Measurements from ENCODE around the gene SNX1.

Gene SNX1

DNA sequence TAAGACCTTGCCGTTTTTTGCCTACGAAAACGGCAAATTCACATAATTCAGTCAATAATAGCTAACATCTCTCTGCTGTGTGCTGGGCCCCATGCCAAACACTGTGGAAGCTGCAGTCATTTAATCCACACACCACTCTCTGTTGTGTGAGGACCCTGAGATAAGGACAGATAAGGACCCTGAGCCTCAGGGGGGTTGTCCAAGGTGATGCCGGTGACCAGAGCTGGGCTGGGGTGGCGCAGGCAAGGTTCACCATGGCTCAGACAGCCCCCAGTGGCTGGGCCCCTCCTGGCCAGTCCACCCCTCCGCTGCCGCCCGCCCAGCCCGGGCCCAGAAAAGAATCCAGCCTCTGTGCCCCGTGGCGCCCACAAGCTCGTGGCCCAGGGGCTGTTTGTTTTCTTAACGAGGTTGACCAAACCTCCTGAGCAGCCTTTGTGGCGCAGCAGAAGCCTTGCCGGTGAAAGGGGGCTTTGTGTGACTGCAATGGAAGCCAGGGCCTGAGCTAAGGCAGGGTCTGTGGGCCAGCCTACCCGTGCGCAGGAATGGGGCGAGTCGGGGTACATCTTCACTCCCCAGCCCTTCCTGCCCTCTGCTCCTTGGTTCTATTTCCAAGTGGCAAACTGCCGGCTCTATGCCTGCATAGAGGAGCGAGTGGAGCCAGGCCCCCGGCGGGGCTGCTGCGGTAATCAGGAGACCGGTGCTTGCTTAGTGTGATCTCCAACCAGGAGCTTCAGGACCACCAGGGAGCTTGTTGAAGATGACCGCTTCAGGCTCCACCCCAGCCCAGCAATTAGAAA, 51.3 kb downstream of the SNX1 start:
- no peak for DNase-seq

DNA sequence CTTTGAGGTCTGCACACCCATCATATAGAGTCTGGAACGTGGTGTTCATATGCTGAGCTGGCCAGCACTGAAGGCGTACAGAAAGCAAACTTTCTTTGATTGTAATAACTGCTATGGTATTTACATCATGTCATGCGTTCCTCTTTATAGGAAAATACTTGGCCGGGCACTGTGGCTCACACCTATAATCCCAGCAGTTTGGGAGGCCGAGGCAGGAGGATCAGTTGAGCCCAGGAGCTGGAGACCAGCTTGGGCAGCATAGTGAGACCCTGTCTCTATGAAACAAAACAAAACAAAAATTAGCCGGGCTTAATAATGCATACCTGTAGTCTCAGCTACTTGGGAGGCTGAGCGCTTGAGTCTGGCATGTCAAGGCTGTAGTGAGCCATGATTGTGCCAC, 52.4 kb downstream of the SNX1 start:
- DNase-seq = no peak

DNA sequence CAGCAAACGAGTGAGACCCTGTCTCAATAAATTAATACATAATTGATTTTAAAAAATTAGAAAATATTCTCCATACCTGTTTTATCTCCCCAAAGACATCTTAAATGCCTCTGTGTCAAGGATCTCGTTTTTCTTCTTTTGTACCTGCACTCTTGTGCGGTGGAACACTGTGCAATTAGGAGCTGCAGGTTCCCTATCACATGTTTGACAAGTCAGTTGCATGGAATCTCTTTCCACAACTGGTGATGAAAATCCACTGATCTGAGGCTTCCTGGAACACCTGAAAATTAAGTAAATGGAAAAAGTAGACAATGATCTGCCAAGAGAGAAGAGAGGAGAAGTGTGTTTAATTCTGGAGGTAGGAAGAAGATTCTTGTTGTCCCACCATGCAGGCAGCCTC, 52.8 kb downstream of the SNX1 start:
- DNase-seq = no peak

- DNase-seq = peak; percentile 60
Observed at GRCh38 chr15:64149424-64149823, 53.6 kb downstream of the SNX1 start.

DNA sequence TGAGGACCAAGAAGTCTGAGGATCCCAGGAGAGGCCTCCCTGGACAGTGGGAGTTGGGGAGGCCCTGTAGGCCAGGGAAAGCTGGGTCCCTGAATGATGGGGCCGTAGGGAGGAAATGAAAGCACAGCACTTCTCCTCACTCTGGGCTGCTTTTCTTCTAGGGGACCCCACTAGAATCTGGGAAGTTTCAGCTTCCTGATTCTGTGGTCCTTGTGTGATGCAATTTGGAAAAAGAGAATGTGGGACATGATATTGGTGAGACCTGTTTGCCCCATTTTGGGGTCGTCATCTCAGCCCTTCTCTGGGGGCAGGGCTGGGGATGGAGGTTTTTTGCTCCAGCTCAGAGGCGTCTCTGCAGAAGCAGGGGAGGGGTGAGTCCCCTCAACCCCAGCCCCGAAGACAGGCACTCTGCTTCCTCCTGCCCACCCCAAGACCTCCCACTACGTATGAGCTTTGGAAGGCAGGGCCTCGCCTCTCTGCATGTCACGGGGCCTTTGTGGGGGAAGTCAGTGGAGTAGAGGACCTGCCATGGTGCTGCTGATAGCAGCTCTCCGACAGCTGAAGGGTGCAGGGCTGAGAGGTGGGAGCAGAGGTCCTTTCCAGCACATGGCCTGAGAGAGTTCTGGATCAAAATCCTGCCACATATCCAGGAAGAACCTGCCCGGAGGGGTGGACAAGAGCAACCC, 54.3 kb downstream of the SNX1 start:
- DNase-seq = peak; percentile 56

- DNase-seq = peak; percentile 73
Observed at GRCh38 chr15:64151727-64152506, 56.1 kb downstream of the SNX1 start, which contains the start of gene SNX22. Gene SNX22 (plus strand): TSS chr15:64151731. CDS start chr15:64151776, 45 bp downstream.

DNA sequence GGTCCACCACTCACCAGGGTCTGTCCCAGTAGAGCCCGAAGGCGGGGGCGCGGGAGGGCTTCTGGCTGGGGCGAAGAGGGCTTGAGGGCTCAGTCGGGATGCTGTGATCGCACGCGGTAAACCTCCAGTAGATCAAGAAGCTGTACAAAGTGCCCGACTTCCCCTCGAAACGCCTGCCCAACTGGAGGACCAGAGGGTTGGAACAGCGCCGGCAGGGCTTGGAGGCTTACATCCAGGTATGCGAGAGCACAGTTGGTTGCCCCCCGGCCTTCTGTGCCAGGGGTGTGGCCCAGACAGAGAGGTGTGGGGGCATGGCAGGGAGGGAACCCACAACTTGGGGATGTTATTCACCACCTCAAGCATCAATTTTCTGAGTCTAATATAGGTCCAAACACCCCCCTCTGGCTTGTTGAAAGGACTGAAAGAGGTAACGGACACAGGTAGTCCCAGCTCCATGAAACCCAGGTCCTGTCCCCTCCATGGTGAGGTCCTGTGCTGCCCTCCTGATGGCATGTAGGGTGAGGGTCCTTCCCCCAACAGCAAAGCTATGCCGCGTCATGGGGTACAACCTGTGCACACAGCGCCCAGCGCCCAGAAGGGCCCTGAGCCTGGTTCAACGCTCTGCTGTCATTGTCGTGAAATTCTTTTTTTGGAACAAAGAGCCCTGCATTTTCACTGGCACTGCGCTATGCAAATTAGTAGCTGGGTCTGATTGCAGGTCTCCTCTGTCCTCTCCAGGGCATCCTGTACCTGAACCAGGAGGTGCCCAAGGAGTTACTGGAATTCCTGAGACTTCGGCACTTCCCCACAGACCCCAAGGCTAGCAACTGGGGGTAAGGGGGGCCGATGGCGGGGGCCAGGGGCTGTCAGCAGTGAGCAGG, 57.0 kb downstream of the SNX1 start:
- DNase-seq = no peak

DNA sequence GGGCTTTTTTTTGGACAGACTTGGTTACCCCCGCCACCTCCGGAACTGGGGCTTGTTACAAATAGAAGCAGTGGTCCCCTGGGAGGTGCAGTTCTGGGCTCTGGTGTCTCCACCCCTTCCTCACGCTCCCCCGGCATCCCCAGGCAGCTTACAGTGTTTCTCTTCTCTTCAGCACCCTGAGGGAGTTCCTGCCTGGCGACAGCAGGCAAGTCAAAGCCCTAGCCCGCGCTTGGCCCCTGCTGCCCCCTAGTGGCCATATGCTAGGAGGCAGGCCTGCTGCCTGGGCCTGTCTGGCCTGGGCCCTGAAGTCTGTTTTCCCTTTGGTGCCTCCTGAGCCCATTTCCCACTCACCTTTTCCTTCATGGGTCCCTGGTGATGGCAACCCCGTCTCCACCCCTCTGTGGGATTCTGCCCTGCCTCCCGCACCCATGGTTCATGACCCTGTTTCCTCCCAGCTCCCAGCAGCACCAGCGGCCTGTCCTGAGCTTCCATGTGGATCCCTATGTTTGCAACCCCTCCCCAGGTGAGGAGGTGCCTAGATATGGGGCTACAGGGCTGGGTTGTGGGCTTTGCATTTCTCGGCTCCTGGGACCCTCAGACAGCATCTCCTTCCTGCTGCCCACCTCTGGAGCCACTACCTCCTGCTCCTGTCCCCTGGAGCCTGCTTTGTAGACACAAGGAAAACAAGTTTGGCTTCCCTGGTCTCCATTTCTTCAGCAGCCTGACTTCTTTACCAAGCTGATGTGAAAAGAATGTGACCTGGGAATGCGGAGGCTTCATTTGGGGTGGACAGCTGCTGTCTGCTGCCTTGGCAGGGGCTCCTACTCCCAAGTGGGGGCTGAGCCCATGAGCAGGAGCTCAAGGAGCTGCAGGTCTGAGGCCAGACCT, 57.9 kb downstream of the SNX1 start:
- peak; percentile 97 for DNase-seq

GRCh38 chr15:64155802-64156651, 60.2 kb downstream of the SNX1 start:
- DNase-seq = no peak

- no peak for DNase-seq
Observed at GRCh38 chr15:64156652-64157331, 61.0 kb downstream of the SNX1 start.

DNA sequence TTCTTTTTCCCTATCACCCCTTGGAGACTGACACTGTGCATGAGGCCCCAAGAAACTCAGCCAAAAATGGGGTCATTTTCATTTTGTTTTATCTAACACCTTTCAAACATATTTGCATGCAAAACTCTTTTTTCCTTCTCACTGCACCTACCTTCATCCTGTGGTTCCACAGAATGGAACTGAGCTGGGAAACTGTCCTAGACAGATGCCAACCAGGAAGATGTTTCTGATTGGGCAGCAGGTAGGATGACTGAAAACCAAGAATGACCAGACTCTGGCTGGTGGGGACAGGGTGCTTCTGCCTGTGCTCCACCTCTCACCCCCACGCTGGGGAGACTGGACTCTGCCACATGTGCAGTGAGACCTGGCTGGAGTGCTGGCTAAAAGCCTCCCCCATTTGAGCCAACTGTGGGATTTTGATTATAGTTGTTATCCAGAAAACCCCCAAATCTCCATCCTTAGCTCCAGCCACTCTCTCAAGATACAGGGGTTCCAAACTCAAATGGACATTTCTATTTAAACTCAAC, 61.9 kb downstream of the SNX1 start:
- no peak for DNase-seq

GRCh38 chr15:64158363-64159134, 62.8 kb downstream of the SNX1 start:
- DNase-seq = no peak

DNA sequence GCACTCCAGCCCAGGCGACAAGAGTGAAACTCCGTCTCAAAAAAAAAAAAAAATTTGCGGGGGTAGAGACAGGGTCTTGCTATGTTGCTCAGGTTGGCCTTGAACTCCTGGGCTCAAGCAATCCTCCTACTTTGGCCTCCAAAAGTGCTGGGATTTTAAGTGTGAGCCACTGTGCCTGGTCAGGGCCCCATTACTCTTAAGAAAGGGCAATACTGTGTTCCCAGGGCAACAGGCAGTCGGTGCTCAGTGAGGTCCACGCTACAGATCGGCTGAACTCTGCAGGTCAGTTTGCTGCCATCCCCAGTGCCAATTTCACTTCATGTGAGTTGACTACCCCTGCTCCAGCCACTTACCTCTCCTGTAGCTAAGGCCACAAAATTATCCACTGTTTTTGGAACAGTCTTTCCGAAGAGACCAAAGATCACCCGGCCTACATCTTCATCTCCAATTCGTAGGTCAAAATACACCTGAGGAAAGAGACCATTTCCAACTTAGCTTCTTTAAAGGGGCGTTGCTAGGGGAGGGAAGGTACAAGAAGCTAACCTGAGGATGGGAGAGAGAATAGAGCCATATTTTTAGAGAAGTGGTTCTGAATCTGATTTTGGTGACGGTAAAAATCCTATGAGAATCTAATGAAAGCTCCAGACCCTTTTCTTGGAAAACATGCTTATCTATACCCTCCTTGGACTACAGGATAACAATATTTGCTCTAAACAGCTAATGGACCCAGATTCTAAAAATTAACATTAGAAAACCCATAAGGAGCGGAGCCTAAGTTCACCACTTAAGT, 66.1 kb downstream of the SNX1 start:
- DNase-seq = no peak

GRCh38 chr15:64162478-64162868, 66.7 kb downstream of the SNX1 start:
- DNase-seq = no peak

DNA sequence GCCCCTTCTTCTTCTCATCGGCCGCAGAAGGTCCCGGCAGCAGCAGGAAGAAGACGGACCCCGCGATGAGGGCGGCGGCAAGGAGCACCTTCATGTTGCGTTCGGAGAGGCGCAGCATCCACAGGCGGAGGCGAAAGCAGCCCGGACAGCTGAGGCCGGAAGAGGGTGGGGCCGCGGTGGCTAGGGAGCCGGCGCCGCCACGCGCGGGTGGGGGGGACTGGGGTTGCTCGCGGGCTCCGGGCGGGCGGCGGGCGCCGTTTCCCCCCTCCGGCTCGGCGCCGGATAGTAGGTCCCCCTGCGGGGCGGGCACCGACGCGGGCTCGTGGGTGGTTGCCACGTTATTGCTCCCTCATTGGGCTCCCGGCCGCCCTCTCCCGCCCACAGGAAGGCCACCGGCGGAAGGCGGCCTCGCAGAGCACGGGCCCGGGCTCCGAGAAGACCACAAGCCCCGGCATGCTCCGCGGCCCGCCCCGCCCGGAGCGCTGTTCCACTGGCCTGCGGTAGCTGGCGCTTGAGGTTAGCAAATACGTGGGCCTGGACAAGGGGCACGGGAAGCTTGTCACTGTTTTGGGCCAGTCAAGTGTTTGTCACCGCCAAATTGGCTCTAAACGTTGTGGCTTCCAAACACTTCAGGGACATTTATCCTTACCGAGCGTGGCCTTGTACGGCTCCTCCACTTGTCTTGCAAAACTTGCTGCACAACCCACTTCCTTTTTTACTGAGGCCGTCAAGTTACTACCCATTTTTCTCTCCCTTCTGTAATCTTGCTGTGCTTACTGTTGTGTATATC, 67.3 kb downstream of the SNX1 start, which contains the start of gene PPIB:
PPIB (minus strand) TSS at position 154 of the 790 bp plus-strand sequence; CDS start at position 118, 36 bp downstream.
- peak; percentile 99 for DNase-seq

DNA sequence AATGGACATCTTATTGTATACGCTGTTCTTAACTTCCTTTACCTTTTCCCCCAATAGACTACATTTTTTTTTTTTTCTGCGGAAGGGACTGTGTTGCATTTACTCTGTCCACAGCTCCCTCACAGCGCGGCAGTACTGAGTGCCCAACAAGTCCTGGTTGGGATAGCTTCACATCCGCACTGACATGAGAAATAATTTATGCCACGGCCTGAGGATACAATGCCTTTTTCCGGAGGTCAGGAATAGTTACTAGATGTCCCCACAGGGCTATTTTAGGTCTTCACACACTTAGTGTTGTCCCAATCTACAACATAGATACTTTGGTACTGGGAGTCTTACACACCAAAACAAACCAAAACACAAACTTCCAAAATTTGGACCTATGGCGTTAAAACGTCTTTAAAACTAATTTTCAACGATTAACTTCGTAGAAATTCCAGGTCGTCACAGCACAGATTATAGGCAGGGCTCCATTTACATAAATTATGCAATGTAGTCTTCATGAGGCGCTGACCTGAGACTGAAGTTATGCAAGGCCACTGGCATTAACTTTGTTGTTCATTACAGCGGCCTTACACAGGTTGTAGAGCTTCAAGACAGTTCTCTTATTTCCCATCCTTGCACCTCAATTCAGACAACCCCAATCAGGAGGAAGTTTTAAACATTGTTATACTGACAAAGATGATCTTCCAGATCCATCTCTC, 68.0 kb downstream of the SNX1 start:
- no peak for DNase-seq

All from activated effector memory CD4-positive, alpha-beta T cell treated with anti-CD3 and anti-CD28 coated beads, Interleukin-2, amount 50 U/mL, for 16 hours (primary cell).